Esophagus muscularis mucosa (tissue), 3 donors: ENCODE results near the gene CST11.

Source experiments
- POLR2A ChIP-seq: fragments of 450-650 bp; IDR thresholded peaks from one replicate; pipeline ENCODE4 v1.6.1; 2017; ENCODE audit warnings: antibody characterized with exemption, moderate library complexity, mild to moderate bottlenecking, low read depth
- POLR2AphosphoS5 ChIP-seq, 2 donors: sonication (generic); formaldehyde crosslinking; IDR thresholded peaks; one replicate each; pipeline ENCODE4 v1.6.1; 2017; ENCODE audit warnings: antibody characterized with exemption in 2 of 2
- TF ChIP-seq, protein P1 (sequence below), 3 experiments: fragments of 200-600 bp in 2 of 3; fragments of 450-650 bp in 1 of 3; sonication (generic) in 2 of 3; IDR thresholded peaks; one replicate each; pipeline ENCODE4 v1.5.1; 2017 to 2019; ENCODE audit warnings: antibody characterized with exemption in 3 of 3, mild to moderate bottlenecking in 2 of 3, moderate library complexity in 1 of 3

DNA sequence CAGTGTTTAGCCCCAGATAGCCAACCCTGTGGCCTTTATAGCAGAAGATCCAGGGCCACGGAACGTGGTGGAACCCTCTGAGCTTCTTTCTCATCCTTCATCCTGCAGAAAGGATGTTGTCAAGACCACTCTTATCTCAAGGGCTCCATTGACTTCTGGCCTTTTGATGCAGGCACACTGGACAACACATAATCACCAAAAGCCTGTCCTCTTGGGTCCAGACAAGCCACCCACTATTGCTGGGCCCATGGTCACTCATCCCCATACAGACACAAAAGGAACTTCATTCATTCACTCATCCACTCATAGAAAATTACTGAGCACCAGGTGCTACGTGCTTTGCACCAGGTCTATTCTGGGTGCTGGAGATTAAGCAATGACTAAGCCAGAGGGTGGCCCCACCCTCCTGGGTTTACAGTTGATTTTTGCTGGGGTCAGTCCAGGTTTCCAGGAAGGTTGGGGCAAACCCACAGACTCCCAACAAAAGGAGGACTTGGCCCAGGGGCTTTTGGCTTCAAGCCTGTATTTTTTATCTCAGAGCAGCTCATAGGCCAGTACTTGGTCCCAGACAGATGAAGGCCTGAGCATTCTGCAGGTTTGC is 40.6 kb upstream of the CST11 start:
- TF ChIP-seq, protein P1, sequence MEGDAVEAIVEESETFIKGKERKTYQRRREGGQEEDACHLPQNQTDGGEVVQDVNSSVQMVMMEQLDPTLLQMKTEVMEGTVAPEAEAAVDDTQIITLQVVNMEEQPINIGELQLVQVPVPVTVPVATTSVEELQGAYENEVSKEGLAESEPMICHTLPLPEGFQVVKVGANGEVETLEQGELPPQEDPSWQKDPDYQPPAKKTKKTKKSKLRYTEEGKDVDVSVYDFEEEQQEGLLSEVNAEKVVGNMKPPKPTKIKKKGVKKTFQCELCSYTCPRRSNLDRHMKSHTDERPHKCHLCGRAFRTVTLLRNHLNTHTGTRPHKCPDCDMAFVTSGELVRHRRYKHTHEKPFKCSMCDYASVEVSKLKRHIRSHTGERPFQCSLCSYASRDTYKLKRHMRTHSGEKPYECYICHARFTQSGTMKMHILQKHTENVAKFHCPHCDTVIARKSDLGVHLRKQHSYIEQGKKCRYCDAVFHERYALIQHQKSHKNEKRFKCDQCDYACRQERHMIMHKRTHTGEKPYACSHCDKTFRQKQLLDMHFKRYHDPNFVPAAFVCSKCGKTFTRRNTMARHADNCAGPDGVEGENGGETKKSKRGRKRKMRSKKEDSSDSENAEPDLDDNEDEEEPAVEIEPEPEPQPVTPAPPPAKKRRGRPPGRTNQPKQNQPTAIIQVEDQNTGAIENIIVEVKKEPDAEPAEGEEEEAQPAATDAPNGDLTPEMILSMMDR (IDR thresholded peaks at IDR 0.05): no peak
- no peak for TF ChIP-seq POLR2AphosphoS5 (IDR thresholded peaks at IDR 0.05)
- no peak for TF ChIP-seq POLR2A
